Measurements from ENCODE around the gene SALL4. TPM values are rescaled to one million over a fixed set of nuclear protein-coding genes. Genes with fewer than 3 reads are reported as not detected.
"Not testable (repeated sequence)": the region's sequence is repeated elsewhere in the genome, so short reads cannot be mapped to it uniquely, and the experiment has no call there.

SALL4 gene
- total RNA-seq, 1 donor from 2014 or later: 0.17 TPM

DNA sequence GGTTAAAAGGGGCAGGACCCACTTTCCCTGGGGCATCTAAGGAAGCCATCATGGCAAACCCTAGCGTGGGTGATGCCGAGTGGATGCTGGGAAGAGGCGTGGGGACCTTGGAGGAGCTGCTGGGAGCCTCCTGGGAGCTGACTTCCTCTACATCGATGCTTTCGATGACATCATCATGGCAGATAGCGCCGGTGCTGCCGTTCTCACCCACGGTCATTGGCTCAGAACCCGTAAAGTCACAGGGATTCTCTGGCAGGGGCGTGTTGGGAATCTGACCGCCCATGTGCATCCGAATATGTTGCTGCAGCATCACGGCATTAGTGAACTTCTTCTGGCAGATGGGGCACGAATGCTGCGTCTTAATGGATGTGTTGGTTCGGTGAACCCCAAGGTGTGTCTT is 12.1 kb downstream of the SALL4 start:
- no peaks in the 10 kb centered on the region for H3K27me3 Mint-ChIP-seq (ENCODE audit: low read depth)
- no peak for DNase-seq (ENCODE audit: low spot score)
- no peak overlapping the region for H3K4me3 Mint-ChIP-seq (ENCODE audit: unreplicated experiment)
- H3K4me1 Mint-ChIP-seq (ENCODE audit: low read depth): no peaks in the 10 kb centered on the region
- no peaks in the 10 kb centered on the region for H3K9me3 Mint-ChIP-seq (ENCODE audit: low read depth)
- TF ChIP-seq, protein P1, sequence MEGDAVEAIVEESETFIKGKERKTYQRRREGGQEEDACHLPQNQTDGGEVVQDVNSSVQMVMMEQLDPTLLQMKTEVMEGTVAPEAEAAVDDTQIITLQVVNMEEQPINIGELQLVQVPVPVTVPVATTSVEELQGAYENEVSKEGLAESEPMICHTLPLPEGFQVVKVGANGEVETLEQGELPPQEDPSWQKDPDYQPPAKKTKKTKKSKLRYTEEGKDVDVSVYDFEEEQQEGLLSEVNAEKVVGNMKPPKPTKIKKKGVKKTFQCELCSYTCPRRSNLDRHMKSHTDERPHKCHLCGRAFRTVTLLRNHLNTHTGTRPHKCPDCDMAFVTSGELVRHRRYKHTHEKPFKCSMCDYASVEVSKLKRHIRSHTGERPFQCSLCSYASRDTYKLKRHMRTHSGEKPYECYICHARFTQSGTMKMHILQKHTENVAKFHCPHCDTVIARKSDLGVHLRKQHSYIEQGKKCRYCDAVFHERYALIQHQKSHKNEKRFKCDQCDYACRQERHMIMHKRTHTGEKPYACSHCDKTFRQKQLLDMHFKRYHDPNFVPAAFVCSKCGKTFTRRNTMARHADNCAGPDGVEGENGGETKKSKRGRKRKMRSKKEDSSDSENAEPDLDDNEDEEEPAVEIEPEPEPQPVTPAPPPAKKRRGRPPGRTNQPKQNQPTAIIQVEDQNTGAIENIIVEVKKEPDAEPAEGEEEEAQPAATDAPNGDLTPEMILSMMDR (IDR thresholded peaks at IDR 0.05): no peak
- no peak overlapping the region for H3K27ac Mint-ChIP-seq (ENCODE audit: unreplicated experiment)
- peaks cover 2% of the 10 kb centered on the region for H3K36me3 Mint-ChIP-seq (ENCODE audit: low read depth)

DNA sequence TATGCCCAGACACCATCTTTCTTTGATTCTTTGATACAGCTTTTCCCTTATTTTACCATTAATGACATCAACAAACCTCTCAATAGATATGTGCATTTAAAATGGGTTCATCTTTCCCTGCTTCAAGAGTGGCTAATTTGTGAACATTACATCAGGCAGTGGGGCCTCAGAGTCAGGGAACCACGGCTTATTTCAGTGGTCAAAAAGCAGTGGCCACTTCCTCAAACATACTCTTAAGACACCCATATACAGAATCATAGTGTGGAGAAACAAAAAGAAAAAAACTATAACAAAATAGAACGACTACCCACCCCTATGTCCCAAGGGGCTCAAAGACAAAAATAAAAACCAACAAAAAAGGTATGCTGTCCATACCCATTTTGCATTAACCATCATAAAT is 12.9 kb downstream of the SALL4 start:
- H3K27ac Mint-ChIP-seq (ENCODE audit: unreplicated experiment): no peak overlapping the region
- H3K4me3 Mint-ChIP-seq (ENCODE audit: unreplicated experiment): no peak overlapping the region
- H3K4me1 Mint-ChIP-seq (ENCODE audit: low read depth): no peaks in the 10 kb centered on the region

DNA sequence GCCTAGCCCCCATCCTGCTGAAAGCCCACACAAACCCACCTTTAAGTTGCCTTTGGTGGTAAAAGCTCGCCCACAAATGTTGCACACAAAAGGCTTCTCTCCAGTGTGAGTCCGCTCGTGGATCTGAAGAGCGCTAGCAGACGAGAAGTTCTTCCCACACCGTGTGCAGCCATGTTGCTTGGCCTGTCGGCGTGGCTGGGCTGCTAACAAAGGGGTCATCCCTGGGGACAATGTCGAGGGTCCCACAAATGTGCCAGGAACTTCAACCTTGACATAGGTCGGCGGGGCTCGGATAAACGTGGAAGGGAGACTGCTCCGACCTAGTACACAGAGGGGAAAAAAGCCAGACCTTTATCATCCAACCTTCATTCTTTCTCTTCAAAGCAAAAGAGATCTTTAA is 13.5 kb downstream of the SALL4 start:
- Mint-ChIP-seq H3K36me3 (ENCODE audit: low read depth) (peaks cover 2% of the 10 kb centered on the region), H3K4me3 (ENCODE audit: unreplicated experiment) (no peak overlapping the region), H3K27me3 (ENCODE audit: low read depth) (no peaks in the 10 kb centered on the region), H3K4me1 (ENCODE audit: low read depth) (no peaks in the 10 kb centered on the region), H3K27ac (ENCODE audit: unreplicated experiment) (no peak overlapping the region), H3K9me3 (ENCODE audit: low read depth) (no peaks in the 10 kb centered on the region)
- TF ChIP-seq, protein P1 (IDR thresholded peaks at IDR 0.05): no peak
- DNase-seq (ENCODE audit: low spot score): no peak

More for the DNA sequence above, 12.9 kb downstream of the SALL4 start:
- TF ChIP-seq, protein P1 (IDR thresholded peaks at IDR 0.05): no peak
- Mint-ChIP-seq H3K9me3 (ENCODE audit: low read depth) (no peaks in the 10 kb centered on the region), H3K36me3 (ENCODE audit: low read depth) (peaks cover 2% of the 10 kb centered on the region), H3K27me3 (ENCODE audit: low read depth) (no peaks in the 10 kb centered on the region)
- DNase-seq (ENCODE audit: low spot score): no peak

DNA sequence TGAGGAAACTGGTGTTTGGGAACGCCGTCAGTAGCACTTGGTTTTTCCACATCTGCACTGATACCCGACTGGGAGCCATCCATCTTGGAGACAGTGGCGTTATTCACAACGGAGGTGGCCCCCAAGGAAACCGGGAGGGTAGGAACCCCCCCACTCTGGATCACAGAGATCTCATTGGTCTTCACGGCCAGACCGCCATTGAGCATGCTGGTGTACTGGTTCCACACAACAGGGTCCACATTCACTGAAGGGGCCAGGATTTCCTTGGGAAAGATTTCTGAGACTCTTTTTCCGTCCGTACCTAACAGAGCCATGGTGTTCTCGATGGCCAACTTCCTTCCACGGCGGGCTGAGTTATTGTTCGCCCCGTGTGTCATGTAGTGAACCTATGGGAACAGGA is 18.0 kb downstream of the SALL4 start:
- Mint-ChIP-seq H3K36me3 (ENCODE audit: low read depth) (no peaks in the 10 kb centered on the region), H3K4me1 (ENCODE audit: low read depth) (no peaks in the 10 kb centered on the region), H3K27ac (ENCODE audit: unreplicated experiment) (no peak overlapping the region), H3K4me3 (ENCODE audit: unreplicated experiment) (no peak overlapping the region), H3K27me3 (ENCODE audit: low read depth) (no peaks in the 10 kb centered on the region), H3K9me3 (ENCODE audit: low read depth) (no peaks in the 10 kb centered on the region)
- TF ChIP-seq, protein P1 (IDR thresholded peaks at IDR 0.05): no peak
- DNase-seq (ENCODE audit: low spot score): no peak

DNA sequence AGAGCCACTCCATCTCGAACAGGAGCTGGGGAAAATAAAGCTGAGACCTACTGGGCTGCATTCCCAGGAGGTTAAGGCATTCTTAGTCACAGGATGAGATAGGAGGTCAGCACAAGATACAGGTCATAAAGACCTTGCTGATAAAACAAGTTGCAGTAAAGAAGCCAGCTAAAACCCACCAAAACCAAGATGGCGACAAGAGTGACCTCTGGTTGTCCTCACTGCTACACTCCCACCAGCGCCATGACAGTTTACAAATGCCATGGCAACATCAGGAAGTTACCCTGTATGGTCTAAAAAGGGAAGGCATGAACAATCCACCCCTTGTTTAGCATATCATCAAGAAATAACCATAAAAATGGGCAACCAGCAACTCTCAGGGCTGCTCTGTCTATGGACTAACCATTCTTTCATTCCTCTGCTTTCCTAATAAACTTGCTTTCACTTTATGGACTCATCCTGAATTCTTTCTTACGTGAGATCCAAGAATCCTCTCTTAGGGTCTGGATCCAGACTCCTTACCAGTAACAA is 24.0 kb downstream of the SALL4 start:
- not testable (repeated sequence) for H3K4me1 Mint-ChIP-seq (ENCODE audit: low read depth); H3K9me3 Mint-ChIP-seq (ENCODE audit: low read depth); H3K4me3 Mint-ChIP-seq (ENCODE audit: unreplicated experiment)

DNA sequence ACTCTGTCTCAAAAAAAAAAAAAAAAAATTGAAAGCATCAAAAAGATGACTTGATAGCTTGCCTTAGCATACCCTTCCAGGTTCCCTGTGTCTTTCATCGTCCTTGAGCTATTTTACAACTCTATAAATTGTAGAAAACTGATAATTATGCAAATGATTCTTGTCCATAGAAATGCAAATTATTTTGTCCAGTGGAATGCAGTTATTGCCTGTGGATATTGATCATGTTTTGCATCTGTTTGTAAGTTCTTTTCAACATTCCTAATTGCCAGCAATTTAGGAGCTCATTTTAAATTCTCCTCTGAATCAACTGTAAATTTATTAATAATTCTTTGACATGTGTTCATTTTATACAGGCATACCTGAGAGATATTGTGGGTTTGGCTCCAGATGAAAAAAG is 27.1 kb downstream of the SALL4 start:
- no peak for DNase-seq (ENCODE audit: low spot score)
- Mint-ChIP-seq H3K9me3 (ENCODE audit: low read depth) (peaks cover 8% of the 10 kb centered on the region), H3K27ac (ENCODE audit: unreplicated experiment) (no peak overlapping the region), H3K36me3 (ENCODE audit: low read depth) (peaks cover 3% of the 10 kb centered on the region), H3K4me3 (ENCODE audit: unreplicated experiment) (no peak overlapping the region), H3K27me3 (ENCODE audit: low read depth) (no peaks in the 10 kb centered on the region), H3K4me1 (ENCODE audit: low read depth) (no peaks in the 10 kb centered on the region)
- TF ChIP-seq, protein P1 (IDR thresholded peaks at IDR 0.05): no peak

More for the DNA sequence above, 24.0 kb downstream of the SALL4 start:
- not testable (repeated sequence) for H3K27me3 Mint-ChIP-seq (ENCODE audit: low read depth); H3K36me3 Mint-ChIP-seq (ENCODE audit: low read depth); DNase-seq (ENCODE audit: low spot score); H3K27ac Mint-ChIP-seq (ENCODE audit: unreplicated experiment)

Measured in chondrocyte (in vitro differentiated cells).